ENCODE results near the gene DR1.

DR1 gene

GRCh38 chr1:93345633-93346420 is at the start of gene DR1:
DR1 (plus strand) TSS chr1:93345907; CDS start chr1:93346646, 739 bp downstream.
- peak; percentile 93 for DNase-seq

- no peak for DNase-seq
These were observed 49.1 kb upstream of the DR1 start for GRCh38 chr1:93296555-93297154.

GRCh38 chr1:93301131-93301530 is 44.6 kb upstream of the DR1 start:
- no peak for DNase-seq

- no peak for DNase-seq
These were observed 43.6 kb upstream of the DR1 start for GRCh38 chr1:93302078-93302477.

- peak; percentile 45 for DNase-seq
These were observed 41.0 kb upstream of the DR1 start for GRCh38 chr1:93304716-93305138.

- DNase-seq = no peak
These were observed 38.8 kb upstream of the DR1 start for GRCh38 chr1:93306920-93307319.

GRCh38 chr1:93313026-93313425 is 32.7 kb upstream of the DR1 start:
- no peak for DNase-seq

GRCh38 chr1:93317207-93317606 is 28.5 kb upstream of the DR1 start:
- DNase-seq = no peak

- DNase-seq = no peak
These were observed 27.8 kb upstream of the DR1 start for GRCh38 chr1:93317943-93318342.

GRCh38 chr1:93321720-93322119 is 24.0 kb upstream of the DR1 start:
- DNase-seq = no peak

GRCh38 chr1:93322349-93322748 is 23.4 kb upstream of the DR1 start:
- no peak for DNase-seq

GRCh38 chr1:93323185-93323820 is 22.4 kb upstream of the DR1 start:
- no peak for DNase-seq

GRCh38 chr1:93324486-93325464 is 20.9 kb upstream of the DR1 start:
- no peak for DNase-seq

GRCh38 chr1:93328809-93329760 is 16.6 kb upstream of the DR1 start:
- no peak for DNase-seq

GRCh38 chr1:93330196-93330595 is 15.5 kb upstream of the DR1 start:
- DNase-seq = no peak

- no peak for DNase-seq
These were observed 15.1 kb upstream of the DR1 start for GRCh38 chr1:93330617-93331016.

GRCh38 chr1:93331412-93331811 is 14.3 kb upstream of the DR1 start:
- no peak for DNase-seq

- no peak for DNase-seq
These were observed 13.3 kb upstream of the DR1 start for GRCh38 chr1:93332368-93332767.

- DNase-seq = no peak
These were observed 7.1 kb upstream of the DR1 start for GRCh38 chr1:93338387-93339146.

GRCh38 chr1:93339171-93339697 is 6.5 kb upstream of the DR1 start:
- DNase-seq = no peak

- no peak for DNase-seq
These were observed 5.6 kb upstream of the DR1 start for GRCh38 chr1:93340090-93340489.
